Loucy (cell line): ENCODE measurements around the gene GPC1.

Experiments
- H2AFZ ChIP-seq: fragments of 200-600 bp; sonication (generic); 2 replicates; pipeline ENCODE4 v1.6.0; 2016; ENCODE audit warnings: antibody characterized with exemption, mild to moderate bottlenecking, low read length, moderate library complexity
- H3F3A ChIP-seq: fragments of 200-600 bp; 2 replicates; pipeline ENCODE4 v1.6.0; 2016; ENCODE audit warnings: antibody characterized with exemption, low read depth, mild to moderate bottlenecking
- H3K27me3 ChIP-seq: fragments of 200-600 bp; sonication (generic); 2 replicates; pipeline ENCODE4 v1.6.1; 2014; ENCODE audit warnings: low read length, mild to moderate bottlenecking; ENCODE audit not compliant: insufficient read depth, poor library complexity, severe bottlenecking
- H3K36me3 ChIP-seq: fragments of 200-600 bp; sonication (generic); 2 replicates; pipeline ENCODE4 v1.6.1; 2016; ENCODE audit warnings: low read length; ENCODE audit not compliant: insufficient read depth
- H3K4me1 ChIP-seq: fragments of 200-600 bp; sonication (generic); 2 replicates; pipeline ENCODE4 v1.5.1; 2014; ENCODE audit warnings: low read length, mild to moderate bottlenecking; ENCODE audit not compliant: insufficient read depth, poor library complexity, severe bottlenecking
- H3K4me2 ChIP-seq: fragments of 200-600 bp; sonication (generic); 2 replicates; pipeline ENCODE4 v1.6.0; 2014; ENCODE audit warnings: antibody characterized with exemption, low read length, low read depth, mild to moderate bottlenecking; ENCODE audit not compliant: poor library complexity, severe bottlenecking
- H3K4me3 ChIP-seq: fragments of 200-600 bp; sonication (generic); 2 replicates; pipeline ENCODE4 v1.5.1; 2014; ENCODE audit warnings: low read length, mild to moderate bottlenecking, mixed read lengths; ENCODE audit not compliant: poor library complexity, severe bottlenecking
- H3K79me2 ChIP-seq: fragments of 200-600 bp; sonication (generic); 2 replicates; pipeline ENCODE4 v1.6.1; 2014; ENCODE audit warnings: low read length; ENCODE audit not compliant: insufficient read depth
- H3K9ac ChIP-seq: fragments of 200-600 bp; sonication (generic); 2 replicates; pipeline ENCODE4 v1.6.0; 2014; ENCODE audit warnings: mild to moderate bottlenecking, low read depth, low read length, moderate library complexity; ENCODE audit not compliant: poor library complexity, severe bottlenecking
- H3K9me2 ChIP-seq: fragments of 200-600 bp; sonication (generic); replicated peaks from 2 replicates; pipeline ENCODE4 v1.6.1; 2016; ENCODE audit warnings: low read depth, low read length, mixed read lengths
- H3K9me3 ChIP-seq: fragments of 200-600 bp; sonication (generic); 2 replicates; pipeline ENCODE4 v1.6.1; 2014; ENCODE audit warnings: mild to moderate bottlenecking, antibody characterized with exemption, low read length, low read depth; ENCODE audit not compliant: insufficient read depth
- H4K20me1 ChIP-seq: fragments of 200-600 bp; sonication (generic); 2 replicates; pipeline ENCODE4 v1.6.0; 2014; ENCODE audit warnings: antibody characterized with exemption, low read length, mild to moderate bottlenecking; ENCODE audit not compliant: insufficient read depth, poor library complexity, severe bottlenecking
- EZH2phosphoT487 ChIP-seq: fragments of 200-600 bp; IDR thresholded peaks from 2 replicates; pipeline ENCODE4 v1.6.1; 2018; ENCODE audit warnings: antibody characterized with exemption, mild to moderate bottlenecking, moderate library complexity, borderline replicate concordance
- TF ChIP-seq, protein P1 (sequence below): fragments of 200-600 bp; sonication (generic); conservative IDR thresholded peaks from 2 replicates; pipeline ENCODE4 v1.5.1; 2014; ENCODE audit warnings: mild to moderate bottlenecking, antibody characterized with exemption, low read length

The GPC1 gene

DNA sequence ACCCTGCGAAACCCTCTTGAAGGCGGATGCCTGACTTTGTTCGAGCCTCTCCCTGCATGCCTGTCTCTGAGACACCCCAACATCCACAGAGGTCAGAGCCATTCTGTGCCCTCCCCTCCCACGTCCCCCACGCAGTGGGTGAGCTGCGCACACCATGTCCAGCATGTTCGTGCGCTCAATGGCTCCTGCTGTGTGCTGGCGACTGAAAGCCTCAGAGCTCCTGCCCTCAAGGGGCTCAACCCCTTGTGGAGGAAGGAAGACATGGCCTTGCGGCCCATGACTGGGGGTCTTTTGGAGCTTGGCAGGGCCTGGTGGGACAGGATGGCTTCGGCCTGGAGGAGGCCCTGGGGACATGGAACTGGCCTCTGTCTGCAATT, 76.6 kb downstream of the GPC1 start:
- Histone ChIP-seq H3K4me3 (no peak overlapping the region), H3K9me2 (no peaks in the 10 kb centered on the region), H3K9ac (no peak overlapping the region), H3F3A (no peaks in the 10 kb centered on the region), H3K79me2 (no peaks in the 10 kb centered on the region), H3K4me1 (no peaks in the 10 kb centered on the region), H4K20me1 (no peaks in the 10 kb centered on the region), H3K4me2 (no peak overlapping the region), H3K27me3 (no peaks in the 10 kb centered on the region), H2AFZ (no peak overlapping the region), H3K36me3 (no peaks in the 10 kb centered on the region), H3K9me3 (no peaks in the 10 kb centered on the region)
- TF ChIP-seq, protein P1, sequence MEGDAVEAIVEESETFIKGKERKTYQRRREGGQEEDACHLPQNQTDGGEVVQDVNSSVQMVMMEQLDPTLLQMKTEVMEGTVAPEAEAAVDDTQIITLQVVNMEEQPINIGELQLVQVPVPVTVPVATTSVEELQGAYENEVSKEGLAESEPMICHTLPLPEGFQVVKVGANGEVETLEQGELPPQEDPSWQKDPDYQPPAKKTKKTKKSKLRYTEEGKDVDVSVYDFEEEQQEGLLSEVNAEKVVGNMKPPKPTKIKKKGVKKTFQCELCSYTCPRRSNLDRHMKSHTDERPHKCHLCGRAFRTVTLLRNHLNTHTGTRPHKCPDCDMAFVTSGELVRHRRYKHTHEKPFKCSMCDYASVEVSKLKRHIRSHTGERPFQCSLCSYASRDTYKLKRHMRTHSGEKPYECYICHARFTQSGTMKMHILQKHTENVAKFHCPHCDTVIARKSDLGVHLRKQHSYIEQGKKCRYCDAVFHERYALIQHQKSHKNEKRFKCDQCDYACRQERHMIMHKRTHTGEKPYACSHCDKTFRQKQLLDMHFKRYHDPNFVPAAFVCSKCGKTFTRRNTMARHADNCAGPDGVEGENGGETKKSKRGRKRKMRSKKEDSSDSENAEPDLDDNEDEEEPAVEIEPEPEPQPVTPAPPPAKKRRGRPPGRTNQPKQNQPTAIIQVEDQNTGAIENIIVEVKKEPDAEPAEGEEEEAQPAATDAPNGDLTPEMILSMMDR, result no peak
- no peak for TF ChIP-seq EZH2phosphoT487

DNA sequence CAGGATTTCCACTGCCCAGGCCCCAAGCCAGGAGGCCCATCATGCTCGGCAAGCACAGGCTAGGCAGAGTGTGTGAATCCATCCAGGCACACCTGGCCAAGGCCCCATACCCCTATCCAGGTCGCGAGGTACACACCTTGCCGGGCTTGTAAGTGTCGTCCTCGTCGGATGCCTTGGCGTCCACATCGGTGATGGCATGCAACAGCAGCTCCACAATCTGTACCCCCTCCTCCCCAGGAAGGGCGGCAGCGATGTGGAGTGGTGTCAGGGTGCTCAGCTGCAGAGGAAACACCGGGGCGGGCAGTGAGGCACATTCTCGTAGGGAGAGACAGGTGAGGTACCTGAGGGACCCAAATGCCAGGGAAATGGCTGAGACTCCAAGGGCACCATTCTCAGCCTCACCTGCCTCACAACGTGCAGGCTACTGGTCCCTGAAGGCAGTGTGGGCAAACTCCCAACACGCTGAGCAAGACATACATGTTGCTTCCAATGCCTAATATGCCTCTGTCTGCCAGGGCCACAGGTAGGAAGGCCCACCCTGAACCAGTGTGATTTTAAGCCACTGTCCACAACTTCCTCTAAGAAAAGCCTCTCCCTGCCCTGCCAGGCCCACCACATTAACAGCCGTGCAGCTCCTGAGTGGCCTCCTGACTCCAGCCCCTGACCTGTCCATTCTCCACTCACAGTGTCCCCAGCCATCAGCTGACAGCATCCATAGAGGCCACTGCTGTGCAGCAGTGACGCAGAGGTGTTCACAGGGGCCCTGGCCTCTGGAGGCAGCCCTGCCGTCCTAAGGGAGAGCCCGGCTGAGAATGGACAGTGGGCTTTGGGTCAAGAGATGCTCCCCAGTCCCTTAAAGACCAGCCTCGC, 77.4 kb downstream of the GPC1 start:
- Histone ChIP-seq H3F3A (no peaks in the 10 kb centered on the region), H3K9me2 (no peaks in the 10 kb centered on the region), H3K4me2 (no peak overlapping the region), H3K4me3 (no peak overlapping the region), H3K9me3 (no peaks in the 10 kb centered on the region), H2AFZ (no peak overlapping the region), H3K9ac (no peak overlapping the region), H3K27me3 (no peaks in the 10 kb centered on the region), H3K79me2 (no peaks in the 10 kb centered on the region), H3K4me1 (no peaks in the 10 kb centered on the region), H3K36me3 (no peaks in the 10 kb centered on the region), H4K20me1 (no peaks in the 10 kb centered on the region)
- TF ChIP-seq EZH2phosphoT487, result no peak
- TF ChIP-seq, protein P1, result no peak

DNA sequence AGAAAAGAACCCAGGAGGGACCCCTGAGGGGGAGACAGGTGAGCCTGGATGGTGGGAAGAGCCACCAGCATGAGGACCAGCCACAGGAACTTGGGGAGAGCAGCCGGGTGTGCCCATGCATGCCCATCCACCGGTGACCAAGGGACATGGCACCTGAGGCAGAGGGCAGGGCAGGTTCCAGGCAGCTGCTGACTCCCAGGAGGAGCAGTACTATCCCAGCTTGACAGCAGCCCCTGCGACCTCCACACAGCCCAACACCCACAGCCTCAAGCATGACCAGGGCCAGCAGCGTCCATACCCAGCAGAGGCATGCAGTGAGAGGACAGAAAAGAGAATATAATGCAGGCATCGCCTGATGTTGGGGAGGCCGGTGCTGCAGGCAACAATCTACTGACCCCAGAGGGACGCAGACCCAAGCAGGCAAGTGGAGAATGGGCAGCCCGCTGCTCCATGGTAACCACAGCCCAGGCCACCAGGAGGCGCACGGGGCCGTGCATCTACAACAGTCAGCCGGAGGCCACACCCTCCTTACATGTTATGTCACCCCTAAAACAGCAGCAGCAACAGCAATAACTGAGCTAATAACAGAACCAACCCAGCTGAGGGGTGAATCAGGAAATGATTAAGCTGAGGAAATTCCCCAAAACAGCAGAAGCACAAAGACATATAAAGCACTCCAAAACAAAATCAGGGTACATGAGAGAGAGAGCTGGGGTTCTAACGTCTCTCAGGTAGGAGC, 78.3 kb downstream of the GPC1 start:
- H4K20me1 ChIP-seq, result no peaks in the 10 kb centered on the region
- no peaks in the 10 kb centered on the region for H3K27me3 ChIP-seq
- H3K4me2 ChIP-seq, result no peak overlapping the region
- H3K9ac ChIP-seq, result no peak overlapping the region
- no peaks in the 10 kb centered on the region for H3K4me1 ChIP-seq
- no peaks in the 10 kb centered on the region for H3K36me3 ChIP-seq
- H3K9me2 ChIP-seq, result no peaks in the 10 kb centered on the region
- H2AFZ ChIP-seq, result no peak overlapping the region
- H3K79me2 ChIP-seq, result no peaks in the 10 kb centered on the region
- TF ChIP-seq EZH2phosphoT487, result no peak
- TF ChIP-seq, protein P1, result peak; percentile 83
- no peak overlapping the region for H3K4me3 ChIP-seq
- H3F3A ChIP-seq, result no peaks in the 10 kb centered on the region
- no peaks in the 10 kb centered on the region for H3K9me3 ChIP-seq
